DND-41 (cell line): ENCODE results near the gene NXPH1.

Experiments used
- ATAC-seq: fragments of 200-7000 bp; cut with Tn5 transposase; 3 replicates; pipeline ENCODE4 v1.9.1; 2021; ENCODE audit warnings: low read depth; ENCODE audit not compliant: insufficient read depth
- DNase-seq: peaks from one replicate; pipeline ENCODE4 v3.0.0-alpha.2; 2020
- H2AFZ ChIP-seq: 2 replicates; pipeline ENCODE4 v1.6.0; 2012; ENCODE audit warnings: low read depth, low read length
- H3K27ac ChIP-seq: 2 replicates; pipeline ENCODE4 v1.5.1; 2012; ENCODE audit warnings: low read length, inconsistent platforms
- H3K27me3 ChIP-seq: fragments of 200-600 bp; sonication (generic); 2 replicates; pipeline ENCODE4 v1.6.0; 2012; ENCODE audit warnings: low read length, mild to moderate bottlenecking, inconsistent platforms; ENCODE audit not compliant: insufficient read depth, poor library complexity
- H3K36me3 ChIP-seq: 2 replicates; pipeline ENCODE4 v1.5.1; 2012; ENCODE audit warnings: low read length, inconsistent platforms; ENCODE audit not compliant: insufficient read depth
- H3K4me1 ChIP-seq: 2 replicates; pipeline ENCODE4 v1.5.1; 2012; ENCODE audit warnings: mild to moderate bottlenecking, low read length; ENCODE audit not compliant: insufficient read depth
- H3K4me2 ChIP-seq: 2 replicates; pipeline ENCODE4 v1.6.0; 2012; ENCODE audit warnings: mild to moderate bottlenecking, moderate library complexity, low read length, inconsistent platforms; ENCODE audit not compliant: insufficient read depth
- H3K4me3 ChIP-seq, 2 experiments: fragments of 200-600 bp in 1 of 2; shearing (Covaris generic) in 1 of 2; 2 replicates each; pipeline ENCODE4 v1.5.1; 2012 to 2016; ENCODE audit warnings: inconsistent platforms in 2 of 2, low read length in 2 of 2, mild to moderate bottlenecking in 2 of 2, low read depth in 1 of 2, moderate library complexity in 1 of 2
- H3K79me2 ChIP-seq: 2 replicates; pipeline ENCODE4 v1.6.0; 2012; ENCODE audit warnings: low read length, inconsistent platforms; ENCODE audit not compliant: insufficient read depth
- H3K9ac ChIP-seq: 2 replicates; pipeline ENCODE4 v1.6.0; 2012; ENCODE audit warnings: low read depth, mild to moderate bottlenecking, inconsistent platforms, low read length, moderate library complexity
- H3K9me3 ChIP-seq: 2 replicates; pipeline ENCODE4 v1.5.1; 2012; ENCODE audit warnings: low read length, moderate library complexity, mild to moderate bottlenecking, inconsistent platforms; ENCODE audit not compliant: insufficient read depth, severe bottlenecking
- H4K20me1 ChIP-seq: 2 replicates; pipeline ENCODE4 v1.6.0; 2012; ENCODE audit warnings: low read length; ENCODE audit not compliant: insufficient read depth
- EZH2 ChIP-seq: IDR thresholded peaks from 3 replicates; pipeline ENCODE4 v1.6.1; 2012; ENCODE audit warnings: borderline replicate concordance, low read depth, mild to moderate bottlenecking, moderate library complexity, low read length, inconsistent platforms; ENCODE audit not compliant: severe bottlenecking
- TF ChIP-seq, protein P1 (sequence below): IDR thresholded peaks from 2 replicates; pipeline ENCODE4 v1.5.1; 2012; ENCODE audit warnings: borderline replicate concordance, low read length, moderate library complexity, mild to moderate bottlenecking; ENCODE audit not compliant: poor library complexity, severe bottlenecking; ENCODE audit errors: extremely low read depth

NXPH1 gene

DNA sequence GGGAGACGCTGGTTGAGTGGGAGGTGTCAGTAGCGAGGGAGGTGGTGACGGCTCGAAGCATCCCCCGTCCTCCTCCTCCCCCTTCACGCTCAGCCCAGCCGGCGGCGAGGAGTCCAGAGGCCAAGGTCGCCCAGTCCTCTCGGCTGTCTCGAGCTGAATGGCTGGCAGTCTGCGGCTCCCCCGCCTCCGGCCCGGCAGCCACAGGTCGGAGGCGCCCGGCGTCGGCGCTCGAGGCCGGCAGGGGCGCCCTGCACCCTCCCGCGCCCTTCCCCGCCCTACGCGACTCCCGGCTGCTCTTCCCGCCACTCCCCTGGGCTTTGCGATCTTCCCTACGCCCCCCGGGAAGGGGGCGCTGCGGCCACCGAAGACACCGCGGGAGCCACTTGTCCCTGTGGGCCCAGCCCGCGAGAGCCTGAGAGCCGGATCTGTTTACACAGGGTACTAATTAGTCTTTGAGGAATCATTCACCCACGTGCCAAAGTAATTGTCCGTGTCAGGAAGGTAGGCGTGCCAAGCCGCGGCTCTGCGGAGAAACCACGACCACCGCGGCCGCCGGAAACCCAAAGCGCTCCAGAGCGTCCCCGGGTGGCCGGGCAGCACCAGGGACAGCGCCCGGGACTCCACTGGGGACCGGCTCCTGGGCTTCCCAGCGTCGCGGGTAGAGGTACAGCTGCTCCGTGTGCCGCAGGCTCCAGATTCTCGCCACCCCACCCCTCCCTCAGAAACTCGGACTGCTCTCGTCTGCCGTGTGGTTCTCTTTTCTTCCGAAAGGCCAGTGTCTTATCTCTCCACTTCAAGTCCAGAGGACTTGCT, at the start of gene NXPH1:
Gene NXPH1, plus strand, starts transcription at position 133 of the 813 bp plus-strand sequence.
- Histone ChIP-seq H3K27me3 (peaks cover 3% of the 10 kb centered on the region), H4K20me1 (no peaks in the 10 kb centered on the region), H3K36me3 (no peaks in the 10 kb centered on the region), H3K9me3 (no peaks in the 10 kb centered on the region), H3K79me2 (no peaks in the 10 kb centered on the region), H3K4me3 (no peak within 1 kb of the TSS), H3K4me2 (no peak within 1 kb of the TSS), H3K27ac (no peak within 1 kb of the TSS), H3K9ac (no peak within 1 kb of the TSS), H2AFZ (no peak within 1 kb of the TSS), H3K4me1 (no peaks in the 10 kb centered on the region)
- TF ChIP-seq, protein P1, sequence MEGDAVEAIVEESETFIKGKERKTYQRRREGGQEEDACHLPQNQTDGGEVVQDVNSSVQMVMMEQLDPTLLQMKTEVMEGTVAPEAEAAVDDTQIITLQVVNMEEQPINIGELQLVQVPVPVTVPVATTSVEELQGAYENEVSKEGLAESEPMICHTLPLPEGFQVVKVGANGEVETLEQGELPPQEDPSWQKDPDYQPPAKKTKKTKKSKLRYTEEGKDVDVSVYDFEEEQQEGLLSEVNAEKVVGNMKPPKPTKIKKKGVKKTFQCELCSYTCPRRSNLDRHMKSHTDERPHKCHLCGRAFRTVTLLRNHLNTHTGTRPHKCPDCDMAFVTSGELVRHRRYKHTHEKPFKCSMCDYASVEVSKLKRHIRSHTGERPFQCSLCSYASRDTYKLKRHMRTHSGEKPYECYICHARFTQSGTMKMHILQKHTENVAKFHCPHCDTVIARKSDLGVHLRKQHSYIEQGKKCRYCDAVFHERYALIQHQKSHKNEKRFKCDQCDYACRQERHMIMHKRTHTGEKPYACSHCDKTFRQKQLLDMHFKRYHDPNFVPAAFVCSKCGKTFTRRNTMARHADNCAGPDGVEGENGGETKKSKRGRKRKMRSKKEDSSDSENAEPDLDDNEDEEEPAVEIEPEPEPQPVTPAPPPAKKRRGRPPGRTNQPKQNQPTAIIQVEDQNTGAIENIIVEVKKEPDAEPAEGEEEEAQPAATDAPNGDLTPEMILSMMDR, result no peak
- TF ChIP-seq EZH2, result no peak
- ATAC-seq (no peak), DNase-seq (no peak)

DNA sequence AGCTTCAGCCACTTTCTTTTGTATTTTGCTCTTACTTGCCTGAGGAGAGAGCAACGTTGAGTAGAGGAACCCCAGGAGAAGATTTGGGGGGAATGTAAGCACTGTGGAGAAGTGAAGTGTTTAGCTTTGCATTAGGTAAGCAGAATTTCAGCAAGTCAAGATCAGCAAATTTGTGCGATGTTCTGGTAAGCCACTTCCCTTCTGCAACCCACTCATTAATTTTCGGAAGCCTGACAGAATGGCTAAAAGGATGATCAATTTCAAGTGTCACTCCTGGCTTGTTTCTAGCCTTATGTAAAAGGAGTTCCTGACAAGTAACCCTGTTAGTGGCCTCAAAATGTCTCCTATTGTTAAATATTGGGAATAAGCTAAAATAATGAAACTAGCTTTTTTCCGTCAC, 48.5 kb upstream of the NXPH1 start:
- Histone ChIP-seq H4K20me1 (no peaks in the 10 kb centered on the region), H3K4me3 (no peak overlapping the region), H2AFZ (no peak overlapping the region), H3K4me1 (no peaks in the 10 kb centered on the region), H3K4me2 (no peak overlapping the region), H3K27me3 (no peaks in the 10 kb centered on the region), H3K9ac (no peak overlapping the region), H3K36me3 (no peaks in the 10 kb centered on the region), H3K79me2 (no peaks in the 10 kb centered on the region), H3K27ac (no peak overlapping the region), H3K9me3 (no peaks in the 10 kb centered on the region)
- TF ChIP-seq EZH2, result no peak
- TF ChIP-seq, protein P1, result no peak
- no peak for DNase-seq
- no peak for ATAC-seq

DNA sequence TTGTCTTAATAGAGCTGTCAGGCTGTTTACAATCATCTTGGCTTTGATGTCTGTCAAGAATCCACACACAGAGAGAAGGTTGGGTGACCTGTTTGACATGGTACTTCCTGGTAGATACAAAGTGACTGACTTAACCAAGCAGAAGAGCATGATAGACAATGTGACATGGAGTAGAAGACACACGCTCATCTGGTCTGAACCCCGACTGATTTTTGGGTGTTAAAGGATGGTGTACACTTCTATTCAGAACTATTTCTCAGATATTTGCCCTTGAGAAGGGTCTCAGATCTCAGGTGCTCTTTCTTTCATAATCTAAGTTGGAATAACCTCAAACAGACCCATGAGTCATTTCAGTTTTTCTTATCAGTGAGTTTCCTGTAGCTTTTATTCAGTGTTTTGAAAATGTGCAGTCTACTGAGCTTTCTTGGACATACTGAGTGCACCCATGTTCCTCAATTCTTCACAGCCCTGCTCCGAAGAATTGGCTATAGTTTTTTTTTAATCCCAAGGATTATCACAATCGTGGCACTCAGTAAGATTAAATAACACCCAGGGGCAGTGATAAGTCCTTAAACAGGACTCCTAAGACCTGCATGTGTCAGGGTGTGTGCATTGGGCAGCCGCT, 46.4 kb upstream of the NXPH1 start:
- no peak overlapping the region for H3K4me3 ChIP-seq
- no peak overlapping the region for H3K27ac ChIP-seq
- no peak overlapping the region for H3K4me2 ChIP-seq
- peaks cover 3% of the 10 kb centered on the region for H3K27me3 ChIP-seq
- no peaks in the 10 kb centered on the region for H3K79me2 ChIP-seq
- H2AFZ ChIP-seq, result no peak overlapping the region
- TF ChIP-seq EZH2, result no peak
- H4K20me1 ChIP-seq, result no peaks in the 10 kb centered on the region
- no peak; the same call in 2 of the 3 replicates for ATAC-seq
- H3K36me3 ChIP-seq, result no peaks in the 10 kb centered on the region
- no peaks in the 10 kb centered on the region for H3K9me3 ChIP-seq
- no peak for DNase-seq
- no peak overlapping the region for H3K9ac ChIP-seq
- H3K4me1 ChIP-seq, result no peaks in the 10 kb centered on the region

DNA sequence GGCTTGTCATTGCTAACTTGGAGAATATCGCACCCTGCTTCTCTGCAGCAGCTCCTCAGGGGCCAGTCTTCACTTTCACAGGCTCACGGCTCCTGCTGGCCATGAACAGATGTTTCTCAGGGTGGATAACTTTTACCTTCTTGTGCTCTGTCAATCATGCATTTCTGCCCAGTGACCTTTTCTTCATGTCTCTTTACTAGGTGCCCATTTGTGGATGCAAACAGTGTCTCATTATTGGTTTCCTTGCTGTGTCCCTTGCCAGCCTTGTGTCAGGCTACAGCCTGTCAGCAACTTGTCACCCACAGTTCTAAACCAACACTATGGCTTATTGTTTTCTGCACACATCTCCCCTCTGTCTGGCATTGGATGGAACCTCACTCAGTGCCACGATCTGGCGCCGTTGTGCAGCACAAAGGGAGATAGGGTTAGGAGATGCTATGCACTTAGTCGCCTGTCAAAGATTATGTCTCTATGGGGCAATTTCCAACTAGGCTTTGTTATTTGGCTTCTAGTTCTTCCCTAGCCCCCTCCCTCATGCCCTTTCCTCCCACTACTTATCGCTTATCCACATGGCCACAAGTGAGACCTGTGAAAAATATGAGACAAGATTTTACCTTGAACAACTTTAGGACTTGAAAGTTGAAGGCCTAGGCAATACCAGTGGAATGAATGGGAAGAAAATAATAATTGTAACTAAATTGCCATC, 45.7 kb upstream of the NXPH1 start:
- no peak for ATAC-seq
- Histone ChIP-seq H2AFZ (no peak overlapping the region), H3K79me2 (no peaks in the 10 kb centered on the region), H3K4me1 (no peaks in the 10 kb centered on the region), H3K36me3 (no peaks in the 10 kb centered on the region), H4K20me1 (no peaks in the 10 kb centered on the region), H3K9ac (no peak overlapping the region), H3K27me3 (peaks cover 3% of the 10 kb centered on the region), H3K4me3 (no peak overlapping the region), H3K9me3 (no peaks in the 10 kb centered on the region), H3K4me2 (no peak overlapping the region), H3K27ac (no peak overlapping the region)
- no peak for TF ChIP-seq EZH2
- TF ChIP-seq, protein P1, result no peak
- no peak for DNase-seq
